RWPE1 (cell line): ENCODE measurements around the gene TTC6.
A peak's percentile ranks its signal among the peaks of the same experiment; 100 is the strongest.

Source experiments
- CTCF ChIA-PET: fragments of 350-600 bp; sonication (Branson Sonifier 250); formaldehyde crosslinking; extraction: SDS; loops from one replicate; lab custom pipeline; 2021; lab: Yijun Ruan, JAX
- POLR2A ChIA-PET: fragments of 400-600 bp; formaldehyde crosslinking; extraction: SDS; loops from one replicate; lab custom pipeline; 2020; ENCODE audit warnings: antibody characterized with exemption; ENCODE audit not compliant: low non-redundant PET; lab: Yijun Ruan, JAX
- DNase-seq: peaks from one replicate; pipeline ENCODE4 v3.0.0; 2012; ENCODE audit warnings: low spot score
- H3K27ac ChIP-seq: fragments of 450-650 bp; 2 replicates; pipeline ENCODE4 v1.5.1; 2017
- CTCF ChIP-seq: fragments of 450-650 bp; conservative IDR thresholded peaks from 2 replicates; pipeline ENCODE4 v1.5.1; 2017; ENCODE audit warnings: low read depth, mild to moderate bottlenecking

Gene TTC6

GRCh38 chr14:37592482-37593408 is 2.7 kb upstream of the TTC6 start:
- ChIA-PET POLR2A (no interaction called here), CTCF (interaction anchor here (0.6 to 1.4 kb wide), 3 partner anchors 21 to 800 kb away, joined by 3 read pairs; no protein-coding TSS in a partner anchor)
- no peak for DNase-seq
- H3K27ac ChIP-seq: no peak overlapping the region
- TF ChIP-seq CTCF: no peak

GRCh38 chr14:37593511-37594237 is 1.8 kb upstream of the TTC6 start:
- ChIA-PET POLR2A (no interaction called here), CTCF (interaction anchor here (0.6 to 1.4 kb wide), 3 partner anchors 22 to 801 kb away, joined by 3 read pairs; no protein-coding TSS in a partner anchor)
- no peak overlapping the region for H3K27ac ChIP-seq
- no peak for TF ChIP-seq CTCF
- DNase-seq: no peak

GRCh38 chr14:37594238-37594970 is 1.0 kb upstream of the TTC6 start:
- DNase-seq: peak; percentile 61

GRCh38 chr14:37595809-37596621 is 586 bp downstream of the TTC6 start:
- DNase-seq: peak; percentile 77
- ChIA-PET CTCF (interaction anchor here (0.6 to 0.7 kb wide), 2 partner anchors 66 to 279 kb away, joined by 3 read pairs; no protein-coding TSS in a partner anchor), POLR2A (no interaction called here)
- no peak overlapping the region for H3K27ac ChIP-seq
- TF ChIP-seq CTCF: no peak

More at GRCh38 chr14:37594238-37594970, 1.0 kb upstream of the TTC6 start:
- ChIA-PET CTCF (interaction anchor here (1.4 kb wide), 1 partner anchor 348 kb away, joined by 3 read pairs; no protein-coding TSS in a partner anchor), POLR2A (no interaction called here)
- no peak overlapping the region for H3K27ac ChIP-seq
- peak; percentile 82 for TF ChIP-seq CTCF

GRCh38 chr14:37596790-37597472 is 1.5 kb downstream of the TTC6 start:
- DNase-seq: no peak
- ChIA-PET POLR2A (no interaction called here), CTCF (interaction anchor here (0.6 to 0.9 kb wide), 3 partner anchors 60 to 351 kb away, joined by 3 to 7 read pairs (median 5); no protein-coding TSS in a partner anchor)
- no peak for TF ChIP-seq CTCF
- H3K27ac ChIP-seq: no peak overlapping the region
